HT-29 (cell line): Measurements from ENCODE around the gene IQGAP1. TPM values are rescaled to one million over a fixed set of nuclear protein-coding genes. Genes with fewer than 3 reads are reported as not detected.
A peak's percentile ranks its signal among the peaks of the same experiment; 100 is the strongest.

ENCODE experiments used
- DNase-seq: peaks from one replicate; pipeline ENCODE4 v3.0.0-alpha.2; 2015; ENCODE audit warnings: low spot score
- small RNA-seq: library from RNA; depleted of rRNA; stranded (forward); fragments of <200 nt; gene quantifications from one replicate; pipeline ENCODE3, GENCODE V24; 2014
- total RNA-seq: library from RNA; depleted of rRNA; stranded (reverse); fragments of >200 nt; shearing (Covaris generic); gene quantifications from 2 replicates; pipeline ENCODE4 v1.2.3, GENCODE V29; 2014; rRNA removed

IQGAP1 gene
- total RNA-seq, 1 experiment from 2014 or later = 100 TPM

DNA sequence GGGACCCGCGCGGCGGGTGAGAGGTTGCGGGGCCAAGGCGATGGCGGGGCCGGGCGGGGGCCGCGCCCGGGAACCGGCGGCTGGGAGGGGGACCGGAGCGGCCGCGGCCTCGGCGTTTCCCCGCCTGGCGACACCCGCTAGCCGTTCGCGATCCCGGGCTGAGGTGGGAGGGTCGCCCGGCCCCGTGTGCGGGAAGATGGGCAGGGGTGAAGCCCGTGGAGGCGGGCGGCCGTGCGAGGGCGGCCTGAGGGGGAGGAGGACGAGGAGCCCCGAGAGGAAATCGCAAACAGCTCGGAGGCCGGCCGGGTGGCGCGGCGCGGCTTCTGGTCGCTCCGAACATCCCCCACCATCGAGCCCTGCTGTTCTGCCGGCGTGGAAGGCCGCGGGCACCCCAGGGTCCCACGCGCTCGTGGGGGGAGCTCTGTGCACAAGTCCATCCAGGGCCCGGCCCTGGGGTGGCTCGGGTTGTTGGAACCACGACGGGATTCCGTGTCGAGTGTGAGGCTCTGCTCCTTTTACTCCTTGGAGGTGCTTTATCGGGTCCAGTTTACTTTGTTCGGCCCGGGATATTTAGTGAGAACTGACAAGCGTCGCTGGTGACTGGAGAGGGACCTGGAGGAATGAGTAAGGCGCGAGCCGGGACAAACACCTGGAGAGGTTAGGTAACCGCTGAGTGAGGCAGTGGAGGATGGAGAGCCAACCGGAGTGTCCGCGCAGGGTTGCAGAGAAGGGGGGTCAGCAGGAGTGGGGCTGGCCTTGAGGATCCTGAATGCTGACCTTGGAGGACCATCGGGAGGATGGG is 142.4 kb downstream of the IQGAP1 start:
- peak; percentile 64 for DNase-seq

DNA sequence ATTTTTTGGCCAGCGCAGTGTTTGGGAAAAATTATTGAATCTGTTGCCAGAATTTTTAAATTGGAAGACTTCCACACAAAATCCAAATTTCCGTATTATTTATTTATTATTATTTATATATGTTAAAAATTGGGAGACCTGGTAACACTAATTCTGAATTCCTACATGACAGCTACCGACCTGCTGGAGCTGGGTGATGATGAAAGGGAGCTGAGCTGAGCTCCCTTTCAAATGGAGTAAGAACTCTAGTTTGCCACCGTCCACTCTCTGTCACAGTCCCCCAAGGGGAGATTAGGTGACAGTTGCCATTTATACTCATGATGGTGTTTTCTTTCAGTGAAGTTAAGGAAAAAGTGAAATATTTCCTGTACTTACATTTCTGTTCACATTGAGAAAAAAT is 143.1 kb downstream of the IQGAP1 start:
- no peak for DNase-seq

DNA sequence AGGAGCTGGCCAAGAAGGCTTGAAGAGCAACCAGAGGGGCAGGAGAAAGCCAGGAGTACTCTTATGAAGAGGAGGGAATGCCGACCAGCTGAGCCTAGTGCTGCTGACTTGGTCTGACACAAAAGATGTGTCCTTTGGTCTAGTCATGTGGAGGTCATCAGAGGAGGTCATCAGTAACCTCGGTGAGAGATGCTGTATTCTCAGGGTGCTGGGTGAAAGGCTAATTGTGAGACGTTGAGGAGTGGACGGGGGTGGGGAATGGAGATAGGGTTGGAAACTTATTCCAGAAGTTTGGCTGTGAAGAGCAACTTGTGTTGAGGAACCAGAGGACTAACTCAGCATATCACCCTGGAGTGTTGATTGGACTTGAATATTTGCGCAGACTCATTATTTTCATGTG is 147.2 kb downstream of the IQGAP1 start:
- no peak for DNase-seq

DNA sequence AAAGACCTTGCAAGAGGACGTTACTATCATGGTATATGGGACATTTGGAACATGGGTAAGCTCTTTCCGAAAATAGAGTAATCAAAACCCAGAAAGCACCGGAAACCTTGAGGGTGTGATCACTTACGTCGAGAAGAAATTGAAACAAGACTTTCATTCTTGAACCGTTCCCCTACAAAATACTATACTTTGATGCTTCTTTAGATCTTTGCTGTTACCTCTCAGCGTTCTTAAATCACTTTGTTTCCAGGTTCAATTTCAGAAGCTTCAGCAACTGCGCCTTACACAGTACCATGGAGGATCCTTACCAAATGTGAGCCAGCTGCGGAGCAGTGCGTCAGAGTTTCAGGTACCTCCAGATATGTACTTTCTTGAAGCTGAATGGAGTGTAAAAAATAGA is 151.7 kb downstream of the IQGAP1 start:
- DNase-seq = no peak

DNA sequence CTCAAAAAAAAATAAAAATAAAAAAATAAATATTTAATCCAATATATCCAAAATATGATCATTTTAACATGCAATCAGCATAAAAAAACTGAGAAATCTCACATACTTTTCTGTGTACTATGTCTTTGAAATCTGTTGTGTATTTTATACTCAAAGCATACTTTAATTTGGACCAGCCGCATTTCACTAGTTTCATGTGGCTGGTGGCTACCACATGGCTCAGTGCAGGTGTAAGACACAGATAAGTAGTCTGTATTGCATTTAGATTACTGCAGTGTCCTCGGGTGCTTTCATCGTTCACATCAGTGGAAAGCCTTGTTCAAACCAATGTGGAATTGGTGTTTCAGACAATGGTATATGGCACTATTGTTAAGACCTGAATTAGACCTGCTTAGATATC is 152.7 kb downstream of the IQGAP1 start:
- DNase-seq = no peak

DNA sequence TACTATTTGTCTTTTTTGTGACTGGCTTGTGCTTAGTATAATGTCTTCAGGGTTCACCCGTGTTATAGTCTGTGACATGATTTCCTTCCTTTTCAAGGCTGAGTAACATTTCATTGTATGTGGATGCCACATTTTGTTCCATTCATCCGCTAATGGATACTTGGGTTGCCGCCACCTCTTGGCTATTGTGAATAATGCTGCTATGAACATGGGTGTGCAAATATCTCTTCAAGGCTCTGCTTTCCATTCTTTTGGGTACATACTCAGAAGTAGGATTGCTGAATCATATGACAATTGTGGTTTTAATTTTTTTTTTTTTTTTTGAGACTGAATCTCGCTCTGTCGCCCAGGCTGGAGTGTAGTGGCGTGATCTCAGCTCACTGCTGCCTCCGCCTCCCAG is 157.1 kb downstream of the IQGAP1 start:
- DNase-seq = no peak

DNA sequence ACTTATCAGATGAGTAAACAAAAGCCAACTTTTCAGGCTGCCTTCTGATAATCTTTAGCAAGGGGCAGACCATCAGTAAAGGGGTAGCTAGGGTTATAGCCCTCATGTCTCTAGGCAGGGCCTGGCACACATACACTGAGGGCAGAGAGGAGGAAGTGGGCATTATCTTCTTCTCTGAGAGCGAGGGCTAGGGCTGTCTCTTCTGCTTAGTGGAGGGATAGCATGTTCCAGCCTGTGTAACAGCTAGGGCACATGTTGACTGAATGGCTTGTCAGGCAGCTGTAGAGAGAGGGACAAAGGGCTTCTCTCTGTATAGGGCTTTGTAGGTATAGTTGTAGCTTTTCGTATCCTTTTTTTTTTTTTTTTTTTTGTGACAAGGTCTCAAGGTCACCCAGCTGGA is 159.5 kb downstream of the IQGAP1 start:
- DNase-seq = no peak

DNA sequence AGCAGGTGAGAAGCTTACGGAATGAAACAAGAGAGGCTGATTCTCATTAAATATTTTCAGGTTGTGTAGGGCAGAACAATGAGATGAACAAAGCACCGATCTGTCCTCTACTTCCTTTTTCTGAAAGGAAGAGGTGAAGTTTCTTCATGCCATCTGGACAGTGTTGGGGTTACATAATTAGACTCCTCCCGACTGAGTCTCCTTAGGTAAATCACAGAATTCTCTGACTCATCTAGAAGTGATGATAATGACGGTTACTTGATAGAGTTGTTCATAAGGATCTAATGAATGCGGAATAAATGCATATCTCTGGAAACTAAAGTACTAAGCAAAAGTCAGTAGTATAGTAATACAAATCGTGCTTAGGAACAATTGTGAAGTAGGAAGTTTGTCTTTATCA is 162.9 kb downstream of the IQGAP1 start:
- no peak for DNase-seq

Small RNA genes lying within 50 kb of the gene (small RNA-seq; reads per million reads assigned to genes)
- not detected for gene NDUFA3P4

Other genes with a start within 250 kb of the IQGAP1 start
- gene SEMA4B, start 186.9 kb upstream of the IQGAP1 start, total RNA-seq = 198 and 272 TPM in 2 replicates
- gene CIB1, start 154.3 kb upstream of the IQGAP1 start, total RNA-seq = 165 and 178 TPM in 2 replicates
- 13.7 and 15.1 TPM in 2 replicates for gene GDPGP1, start 154.0 kb upstream of the IQGAP1 start, total RNA-seq
- gene TTLL13, start 138.7 kb upstream of the IQGAP1 start, total RNA-seq = 0.03 and 0.28 TPM in 2 replicates
- gene NGRN, start 122.6 kb upstream of the IQGAP1 start, total RNA-seq = 129 and 136 TPM in 2 replicates
- gene ZNF774, start 36.0 kb upstream of the IQGAP1 start, total RNA-seq = 1.2 and 2.5 TPM in 2 replicates
- gene CRTC3, start 141.7 kb downstream of the IQGAP1 start, total RNA-seq = 6.5 and 7.3 TPM in 2 replicates